ENCODE results near the gene VEGFA.

VEGFA gene

DNA sequence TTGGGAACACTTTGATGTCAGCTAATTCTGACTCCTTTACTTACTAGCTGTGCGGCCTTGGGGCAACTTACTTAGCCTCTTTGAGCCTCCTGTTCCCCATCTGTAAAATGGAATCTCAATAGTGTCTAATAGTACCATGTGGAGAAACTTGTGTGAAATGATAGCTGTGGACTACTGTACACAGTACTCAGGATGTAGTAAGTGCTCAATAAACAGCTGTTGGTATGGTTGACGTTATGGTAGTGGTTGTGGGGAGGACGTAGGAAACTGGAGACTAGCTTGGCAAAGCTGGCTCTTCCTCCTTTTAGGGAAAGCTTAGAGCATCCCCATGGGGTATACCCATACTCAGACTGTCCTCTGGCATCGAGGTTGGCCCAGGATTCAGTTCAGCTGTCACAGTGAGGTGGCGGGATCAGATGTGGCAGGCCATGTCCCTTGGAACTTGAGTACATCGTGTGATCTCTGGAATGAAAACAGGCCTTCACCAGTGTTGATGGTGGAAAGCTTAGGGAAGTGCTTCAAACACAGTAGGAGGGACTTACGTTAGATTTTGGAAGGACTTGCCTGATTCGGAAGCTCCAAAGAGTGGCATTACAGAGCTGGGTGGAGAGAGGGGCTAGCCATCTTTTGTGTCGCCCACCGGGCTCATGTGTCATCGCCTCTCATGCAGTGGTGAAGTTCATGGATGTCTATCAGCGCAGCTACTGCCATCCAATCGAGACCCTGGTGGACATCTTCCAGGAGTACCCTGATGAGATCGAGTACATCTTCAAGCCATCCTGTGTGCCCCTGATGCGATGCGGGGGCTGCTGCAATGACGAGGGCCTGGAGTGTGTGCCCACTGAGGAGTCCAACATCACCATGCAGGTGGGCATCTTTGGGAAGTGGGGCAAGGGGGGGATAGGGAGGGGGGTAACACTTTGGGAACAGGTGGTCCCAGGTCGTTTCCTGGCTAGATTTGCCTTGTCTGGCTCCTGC, 7.1 kb downstream of the VEGFA start:
- H3K4me3 ChIP-seq (ENCODE audit: low read depth, low read length), result no peak overlapping the region
- TF ChIP-seq, protein P1, sequence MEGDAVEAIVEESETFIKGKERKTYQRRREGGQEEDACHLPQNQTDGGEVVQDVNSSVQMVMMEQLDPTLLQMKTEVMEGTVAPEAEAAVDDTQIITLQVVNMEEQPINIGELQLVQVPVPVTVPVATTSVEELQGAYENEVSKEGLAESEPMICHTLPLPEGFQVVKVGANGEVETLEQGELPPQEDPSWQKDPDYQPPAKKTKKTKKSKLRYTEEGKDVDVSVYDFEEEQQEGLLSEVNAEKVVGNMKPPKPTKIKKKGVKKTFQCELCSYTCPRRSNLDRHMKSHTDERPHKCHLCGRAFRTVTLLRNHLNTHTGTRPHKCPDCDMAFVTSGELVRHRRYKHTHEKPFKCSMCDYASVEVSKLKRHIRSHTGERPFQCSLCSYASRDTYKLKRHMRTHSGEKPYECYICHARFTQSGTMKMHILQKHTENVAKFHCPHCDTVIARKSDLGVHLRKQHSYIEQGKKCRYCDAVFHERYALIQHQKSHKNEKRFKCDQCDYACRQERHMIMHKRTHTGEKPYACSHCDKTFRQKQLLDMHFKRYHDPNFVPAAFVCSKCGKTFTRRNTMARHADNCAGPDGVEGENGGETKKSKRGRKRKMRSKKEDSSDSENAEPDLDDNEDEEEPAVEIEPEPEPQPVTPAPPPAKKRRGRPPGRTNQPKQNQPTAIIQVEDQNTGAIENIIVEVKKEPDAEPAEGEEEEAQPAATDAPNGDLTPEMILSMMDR (IDR thresholded peaks at IDR 0.05; ENCODE audit: low read depth, low read length, missing control alignments), result no peak
- no peak for DNase-seq (ENCODE audit: low read depth)

DNA sequence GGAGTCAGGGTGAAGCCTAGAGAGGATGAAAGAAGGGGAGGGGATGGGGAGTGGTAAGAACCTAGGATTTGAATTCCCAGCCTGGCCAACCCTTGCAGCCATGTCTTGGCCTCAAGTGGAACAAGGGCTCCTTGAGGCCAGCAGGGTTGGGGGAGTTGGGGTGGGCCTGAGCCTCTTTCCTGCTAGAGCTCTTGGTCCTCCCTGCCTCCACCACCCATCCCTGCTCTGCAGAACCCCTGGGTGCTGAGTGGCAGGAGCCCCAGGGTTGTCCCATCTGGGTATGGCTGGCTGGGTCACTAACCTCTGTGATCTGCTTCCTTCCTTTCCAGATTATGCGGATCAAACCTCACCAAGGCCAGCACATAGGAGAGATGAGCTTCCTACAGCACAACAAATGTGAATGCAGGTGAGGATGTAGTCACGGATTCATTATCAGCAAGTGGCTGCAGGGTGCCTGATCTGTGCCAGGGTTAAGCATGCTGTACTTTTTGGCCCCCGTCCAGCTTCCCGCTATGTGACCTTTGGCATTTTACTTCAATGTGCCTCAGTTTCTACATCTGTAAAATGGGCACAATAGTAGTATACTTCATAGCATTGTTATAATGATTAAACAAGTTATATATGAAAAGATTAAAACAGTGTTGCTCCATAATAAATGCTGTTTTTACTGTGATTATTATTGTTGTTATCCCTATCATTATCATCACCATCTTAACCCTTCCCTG, 8.3 kb downstream of the VEGFA start:
- H3K4me3 ChIP-seq (ENCODE audit: low read depth, low read length), result no peak overlapping the region
- DNase-seq (ENCODE audit: low read depth), result no peak
- TF ChIP-seq, protein P1 (IDR thresholded peaks at IDR 0.05; ENCODE audit: low read depth, low read length, missing control alignments), result no peak

DNA sequence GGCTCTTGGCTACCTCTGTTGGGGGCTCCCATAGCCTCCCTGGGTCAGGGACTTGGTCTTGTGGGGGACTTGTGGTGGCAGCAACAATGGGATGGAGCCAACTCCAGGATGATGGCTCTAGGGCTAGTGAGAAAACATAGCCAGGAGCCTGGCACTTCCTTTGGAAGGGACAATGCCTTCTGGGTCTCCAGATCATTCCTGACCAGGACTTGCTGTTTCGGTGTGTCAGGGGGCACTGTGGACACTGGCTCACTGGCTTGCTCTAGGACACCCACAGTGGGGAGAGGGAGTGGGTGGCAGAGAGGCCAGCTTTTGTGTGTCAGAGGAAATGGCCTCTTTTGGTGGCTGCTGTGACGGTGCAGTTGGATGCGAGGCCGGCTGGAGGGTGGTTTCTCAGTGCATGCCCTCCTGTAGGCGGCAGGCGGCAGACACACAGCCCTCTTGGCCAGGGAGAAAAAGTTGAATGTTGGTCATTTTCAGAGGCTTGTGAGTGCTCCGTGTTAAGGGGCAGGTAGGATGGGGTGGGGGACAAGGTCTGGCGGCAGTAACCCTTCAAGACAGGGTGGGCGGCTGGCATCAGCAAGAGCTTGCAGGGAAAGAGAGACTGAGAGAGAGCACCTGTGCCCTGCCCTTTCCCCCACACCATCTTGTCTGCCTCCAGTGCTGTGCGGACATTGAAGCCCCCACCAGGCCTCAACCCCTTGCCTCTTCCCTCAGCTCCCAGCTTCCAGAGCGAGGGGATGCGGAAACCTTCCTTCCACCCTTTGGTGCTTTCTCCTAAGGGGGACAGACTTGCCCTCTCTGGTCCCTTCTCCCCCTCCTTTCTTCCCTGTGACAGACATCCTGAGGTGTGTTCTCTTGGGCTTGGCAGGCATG, 9.2 kb downstream of the VEGFA start:
- TF ChIP-seq, protein P1 (IDR thresholded peaks at IDR 0.05; ENCODE audit: low read depth, low read length, missing control alignments), result no peak
- DNase-seq (ENCODE audit: low read depth), result no peak

DNA sequence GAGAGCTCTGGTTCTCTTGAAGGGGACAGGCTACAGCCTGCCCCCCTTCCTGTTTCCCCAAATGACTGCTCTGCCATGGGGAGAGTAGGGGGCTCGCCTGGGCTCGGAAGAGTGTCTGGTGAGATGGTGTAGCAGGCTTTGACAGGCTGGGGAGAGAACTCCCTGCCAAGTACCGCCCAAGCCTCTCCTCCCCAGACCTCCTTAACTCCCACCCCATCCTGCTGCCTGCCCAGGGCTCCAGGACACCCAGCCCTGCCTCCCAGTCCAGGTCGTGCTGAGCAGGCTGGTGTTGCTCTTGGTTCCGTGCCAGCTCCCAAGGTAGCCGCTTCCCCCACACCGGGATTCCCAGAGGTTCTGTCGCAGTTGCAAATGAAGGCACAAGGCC, 9.8 kb downstream of the VEGFA start:
- no peak overlapping the region for H3K4me3 ChIP-seq (ENCODE audit: low read depth, low read length)
- TF ChIP-seq, protein P1 (IDR thresholded peaks at IDR 0.05; ENCODE audit: low read depth, low read length, missing control alignments), result no peak
- no peak for DNase-seq (ENCODE audit: low read depth)

More for the DNA sequence above, 9.2 kb downstream of the VEGFA start:
- H3K4me3 ChIP-seq (ENCODE audit: low read depth, low read length), result no peak overlapping the region

DNA sequence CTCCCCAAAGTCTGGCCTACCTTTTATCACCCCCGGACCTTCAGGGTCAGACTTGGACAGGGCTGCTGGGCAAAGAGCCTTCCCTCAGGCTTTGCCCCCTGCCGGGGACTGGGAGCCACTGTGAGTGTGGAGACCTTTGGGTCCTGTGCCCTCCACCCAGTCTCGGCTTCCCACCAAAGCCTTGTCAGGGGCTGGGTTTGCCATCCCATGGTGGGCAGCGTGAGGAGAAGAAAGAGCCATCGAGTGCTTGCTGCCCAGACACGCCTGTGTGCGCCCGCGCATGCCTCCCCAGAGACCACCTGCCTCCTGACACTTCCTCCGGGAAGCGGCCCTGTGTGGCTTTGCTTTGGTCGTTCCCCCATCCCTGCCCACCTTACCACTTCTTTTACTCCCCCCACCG, 10.3 kb downstream of the VEGFA start:
- no peak overlapping the region for H3K4me3 ChIP-seq (ENCODE audit: low read depth, low read length)
- no peak for DNase-seq (ENCODE audit: low read depth)
- TF ChIP-seq, protein P1 (IDR thresholded peaks at IDR 0.05; ENCODE audit: low read depth, low read length, missing control alignments), result no peak

Data from GM12864 (cell line).